ENCODE results near the gene ZNF628.

Gene ZNF628

DNA sequence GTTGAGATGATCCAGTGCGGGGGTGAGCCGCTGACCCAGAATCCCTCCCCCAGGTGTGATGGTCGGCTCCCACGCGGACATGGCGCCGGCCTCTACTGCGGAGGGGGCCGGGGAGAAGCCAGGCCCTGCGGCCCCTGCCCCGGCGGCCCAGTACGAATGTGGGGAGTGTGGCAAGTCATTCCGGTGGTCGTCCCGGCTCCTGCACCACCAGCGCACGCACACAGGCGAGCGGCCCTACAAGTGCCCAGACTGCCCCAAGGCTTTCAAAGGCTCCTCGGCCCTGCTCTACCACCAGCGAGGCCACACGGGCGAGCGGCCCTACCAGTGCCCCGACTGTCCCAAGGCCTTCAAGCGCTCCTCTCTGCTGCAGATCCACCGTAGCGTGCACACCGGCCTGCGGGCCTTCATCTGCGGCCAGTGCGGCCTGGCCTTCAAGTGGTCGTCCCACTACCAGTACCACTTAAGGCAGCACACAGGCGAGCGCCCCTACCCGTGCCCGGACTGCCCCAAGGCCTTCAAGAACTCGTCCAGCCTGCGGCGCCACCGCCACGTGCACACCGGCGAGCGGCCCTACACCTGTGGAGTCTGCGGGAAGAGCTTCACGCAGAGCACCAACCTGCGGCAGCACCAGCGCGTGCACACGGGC lies 4.9 kb downstream of the ZNF628 start:
- no peak for ATAC-seq
- no peak for TF ChIP-seq TCF4 (CRISPR knock-in tag; IDR thresholded peaks at IDR 0.05; ENCODE audit: borderline replicate concordance)
- no peak for TF ChIP-seq OSR1 (CRISPR knock-in tag; IDR thresholded peaks at IDR 0.05)
- TF ChIP-seq ZFP3 (CRISPR knock-in tag; IDR thresholded peaks at IDR 0.05): no peak
- no peak for TF ChIP-seq GLIS3 (CRISPR knock-in tag; IDR thresholded peaks at IDR 0.05)
- TF ChIP-seq ZC3H10 (CRISPR knock-in tag; IDR thresholded peaks at IDR 0.05): no peak
- TF ChIP-seq, protein P1, sequence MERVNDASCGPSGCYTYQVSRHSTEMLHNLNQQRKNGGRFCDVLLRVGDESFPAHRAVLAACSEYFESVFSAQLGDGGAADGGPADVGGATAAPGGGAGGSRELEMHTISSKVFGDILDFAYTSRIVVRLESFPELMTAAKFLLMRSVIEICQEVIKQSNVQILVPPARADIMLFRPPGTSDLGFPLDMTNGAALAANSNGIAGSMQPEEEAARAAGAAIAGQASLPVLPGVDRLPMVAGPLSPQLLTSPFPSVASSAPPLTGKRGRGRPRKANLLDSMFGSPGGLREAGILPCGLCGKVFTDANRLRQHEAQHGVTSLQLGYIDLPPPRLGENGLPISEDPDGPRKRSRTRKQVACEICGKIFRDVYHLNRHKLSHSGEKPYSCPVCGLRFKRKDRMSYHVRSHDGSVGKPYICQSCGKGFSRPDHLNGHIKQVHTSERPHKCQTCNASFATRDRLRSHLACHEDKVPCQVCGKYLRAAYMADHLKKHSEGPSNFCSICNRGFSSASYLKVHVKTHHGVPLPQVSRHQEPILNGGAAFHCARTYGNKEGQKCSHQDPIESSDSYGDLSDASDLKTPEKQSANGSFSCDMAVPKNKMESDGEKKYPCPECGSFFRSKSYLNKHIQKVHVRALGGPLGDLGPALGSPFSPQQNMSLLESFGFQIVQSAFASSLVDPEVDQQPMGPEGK (CRISPR knock-in tag; IDR thresholded peaks at IDR 0.05; ENCODE audit: borderline replicate concordance): no peak
- TF ChIP-seq TSHZ2 (CRISPR knock-in tag; IDR thresholded peaks at IDR 0.05): no peak
- no peak for TF ChIP-seq TOX (CRISPR knock-in tag; IDR thresholded peaks at IDR 0.05; ENCODE audit: borderline replicate concordance)
- TF ChIP-seq ZNF8 (CRISPR knock-in tag; IDR thresholded peaks at IDR 0.05): no peak
- TF ChIP-seq RARB (CRISPR knock-in tag; IDR thresholded peaks at IDR 0.05): no peak
- no peak for TF ChIP-seq SNAI2 (CRISPR knock-in tag; IDR thresholded peaks at IDR 0.05)
- TF ChIP-seq, protein P2, sequence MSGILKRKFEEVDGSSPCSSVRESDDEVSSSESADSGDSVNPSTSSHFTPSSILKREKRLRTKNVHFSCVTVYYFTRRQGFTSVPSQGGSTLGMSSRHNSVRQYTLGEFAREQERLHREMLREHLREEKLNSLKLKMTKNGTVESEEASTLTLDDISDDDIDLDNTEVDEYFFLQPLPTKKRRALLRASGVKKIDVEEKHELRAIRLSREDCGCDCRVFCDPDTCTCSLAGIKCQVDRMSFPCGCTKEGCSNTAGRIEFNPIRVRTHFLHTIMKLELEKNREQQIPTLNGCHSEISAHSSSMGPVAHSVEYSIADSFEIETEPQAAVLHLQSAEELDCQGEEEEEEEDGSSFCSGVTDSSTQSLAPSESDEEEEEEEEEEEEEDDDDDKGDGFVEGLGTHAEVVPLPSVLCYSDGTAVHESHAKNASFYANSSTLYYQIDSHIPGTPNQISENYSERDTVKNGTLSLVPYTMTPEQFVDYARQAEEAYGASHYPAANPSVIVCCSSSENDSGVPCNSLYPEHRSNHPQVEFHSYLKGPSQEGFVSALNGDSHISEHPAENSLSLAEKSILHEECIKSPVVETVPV (CRISPR knock-in tag; IDR thresholded peaks at IDR 0.05): no peak
- no peak for TF ChIP-seq ZNF70 (CRISPR knock-in tag; IDR thresholded peaks at IDR 0.05)

DNA sequence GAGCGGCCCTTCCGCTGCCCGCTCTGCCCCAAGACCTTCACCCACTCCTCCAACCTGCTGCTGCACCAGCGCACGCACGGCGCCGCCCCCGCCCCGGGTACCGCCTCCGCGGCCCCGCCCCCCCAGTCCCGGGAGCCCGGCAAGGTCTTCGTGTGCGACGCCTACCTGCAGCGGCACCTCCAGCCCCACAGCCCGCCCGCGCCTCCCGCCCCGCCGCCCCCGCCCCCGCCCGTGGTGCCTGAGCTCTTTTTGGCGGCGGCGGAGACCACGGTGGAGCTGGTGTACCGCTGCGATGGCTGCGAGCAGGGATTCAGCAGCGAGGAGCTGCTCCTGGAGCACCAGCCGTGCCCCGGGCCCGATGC lies 5.4 kb downstream of the ZNF628 start:
- no peak for TF ChIP-seq POU6F1 (CRISPR knock-in tag; IDR thresholded peaks at IDR 0.05; ENCODE audit: borderline replicate concordance, low read depth)
- no peak for TF ChIP-seq OSR1 (CRISPR knock-in tag; IDR thresholded peaks at IDR 0.05)
- TF ChIP-seq ZFP3 (CRISPR knock-in tag; IDR thresholded peaks at IDR 0.05): no peak
- TF ChIP-seq, protein P2 (CRISPR knock-in tag; IDR thresholded peaks at IDR 0.05): no peak
- no peak for TF ChIP-seq TSHZ2 (CRISPR knock-in tag; IDR thresholded peaks at IDR 0.05)
- TF ChIP-seq ESRRG (CRISPR knock-in tag; IDR thresholded peaks at IDR 0.05): no peak
- TF ChIP-seq, protein P3, sequence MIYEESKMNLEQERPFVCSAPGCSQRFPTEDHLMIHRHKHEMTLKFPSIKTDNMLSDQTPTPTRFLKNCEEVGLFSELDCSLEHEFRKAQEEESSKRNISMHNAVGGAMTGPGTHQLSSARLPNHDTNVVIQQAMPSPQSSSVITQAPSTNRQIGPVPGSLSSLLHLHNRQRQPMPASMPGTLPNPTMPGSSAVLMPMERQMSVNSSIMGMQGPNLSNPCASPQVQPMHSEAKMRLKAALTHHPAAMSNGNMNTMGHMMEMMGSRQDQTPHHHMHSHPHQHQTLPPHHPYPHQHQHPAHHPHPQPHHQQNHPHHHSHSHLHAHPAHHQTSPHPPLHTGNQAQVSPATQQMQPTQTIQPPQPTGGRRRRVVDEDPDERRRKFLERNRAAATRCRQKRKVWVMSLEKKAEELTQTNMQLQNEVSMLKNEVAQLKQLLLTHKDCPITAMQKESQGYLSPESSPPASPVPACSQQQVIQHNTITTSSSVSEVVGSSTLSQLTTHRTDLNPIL (CRISPR knock-in tag; IDR thresholded peaks at IDR 0.05; ENCODE audit: low read depth): no peak
- no peak for TF ChIP-seq ARNTL (CRISPR knock-in tag; IDR thresholded peaks at IDR 0.05; ENCODE audit: borderline replicate concordance, low read depth)
- no peak for TF ChIP-seq ZNF565 (CRISPR knock-in tag; conservative IDR thresholded peaks at IDR 0.05; ENCODE audit: low read depth)
- TF ChIP-seq ZC3H10 (CRISPR knock-in tag; IDR thresholded peaks at IDR 0.05): no peak
- no peak for TF ChIP-seq SNAI2 (CRISPR knock-in tag; IDR thresholded peaks at IDR 0.05)
- ATAC-seq: no peak

Data from SK-N-SH treated with all-trans-retinoic acid at 6 μM for 48 hours (cell line).